Pons (tissue), 1 donor: Measurements from ENCODE around the gene CHRNB2.
A peak's percentile ranks its signal among the peaks of the same experiment; 100 is the strongest.

Source experiments
- DNase-seq: peaks from one replicate; pipeline ENCODE4 v3.0.0-alpha.2; 2016; ENCODE audit warnings: low spot score

CHRNB2 gene

DNA sequence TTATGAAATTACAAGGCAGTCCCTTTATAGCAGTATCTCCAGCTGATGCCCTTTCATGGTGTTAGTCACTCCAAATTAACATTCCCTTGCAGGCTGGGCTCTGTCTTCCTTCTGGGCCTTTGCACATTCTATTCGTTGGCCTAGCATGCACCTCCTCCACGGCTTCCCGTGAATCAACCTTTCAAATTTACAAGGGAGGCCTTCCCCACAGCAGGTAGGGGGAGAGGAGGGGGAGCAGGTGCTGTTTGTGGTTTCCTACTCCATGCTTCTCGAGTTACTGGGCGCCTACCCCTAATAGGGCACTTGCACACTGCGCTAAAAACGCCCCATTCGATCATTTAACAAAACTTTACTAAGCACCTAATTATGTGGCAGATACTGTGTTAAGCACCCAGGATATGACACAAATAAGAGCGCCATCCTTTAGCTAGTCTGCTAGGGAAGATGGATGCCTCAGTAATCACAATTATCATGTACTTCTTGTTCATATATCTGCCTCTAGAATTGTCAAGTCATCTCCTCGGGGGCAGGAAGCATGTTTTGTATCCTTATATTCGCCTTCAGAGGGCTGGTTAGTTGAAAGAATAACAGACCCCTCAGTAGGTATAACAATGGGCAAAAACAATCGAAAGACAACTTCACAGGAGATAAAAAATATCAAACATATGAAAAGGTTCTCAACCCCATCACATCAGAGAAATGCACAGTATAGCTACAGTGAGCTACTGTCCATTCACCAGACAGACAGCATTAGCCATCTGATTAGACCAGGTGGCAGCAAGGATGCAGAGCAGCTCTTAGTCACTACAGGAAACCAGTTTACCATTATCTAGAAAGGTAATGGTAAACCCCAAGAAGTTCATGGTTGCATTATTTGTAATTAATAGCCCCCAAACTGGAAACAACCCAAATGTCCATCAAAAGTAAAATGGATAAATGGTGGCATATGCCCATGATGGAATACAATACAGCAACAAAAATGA lies 42.1 kb downstream of the CHRNB2 start:
- no peak for DNase-seq

DNA sequence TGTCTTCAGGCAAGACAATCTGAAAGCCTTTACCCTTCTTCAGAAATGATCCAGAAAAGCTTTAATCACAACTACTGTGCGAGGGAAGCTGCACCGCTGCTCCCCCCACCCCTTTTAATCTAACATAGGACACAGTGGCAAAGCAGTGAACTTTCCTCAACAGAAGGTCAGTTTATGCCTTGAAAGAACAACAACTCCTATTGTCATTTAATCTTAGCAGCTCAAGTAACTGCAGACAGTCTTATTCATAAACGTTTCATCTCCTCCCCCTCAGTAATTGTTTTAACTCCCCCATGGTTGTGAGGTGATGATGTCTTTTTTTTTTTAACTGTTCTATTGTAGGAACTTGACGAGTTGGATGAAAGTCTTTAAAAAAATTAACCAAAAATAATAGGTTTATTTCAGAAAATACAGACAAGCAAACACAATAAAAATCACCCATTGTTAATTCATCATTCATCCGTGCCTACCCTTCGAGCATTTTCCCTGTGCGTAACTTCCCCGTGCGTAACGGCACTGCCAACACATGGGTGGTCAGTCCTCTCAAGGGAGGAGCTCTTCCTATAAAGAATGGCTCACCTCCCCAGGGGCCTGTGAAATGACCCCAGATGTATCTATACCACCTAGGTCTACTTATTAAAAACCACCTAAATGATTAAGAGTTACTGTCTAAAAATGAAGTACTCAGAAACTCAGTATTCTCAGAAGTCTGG lies 43.7 kb downstream of the CHRNB2 start:
- peak; percentile 67 for DNase-seq

DNA sequence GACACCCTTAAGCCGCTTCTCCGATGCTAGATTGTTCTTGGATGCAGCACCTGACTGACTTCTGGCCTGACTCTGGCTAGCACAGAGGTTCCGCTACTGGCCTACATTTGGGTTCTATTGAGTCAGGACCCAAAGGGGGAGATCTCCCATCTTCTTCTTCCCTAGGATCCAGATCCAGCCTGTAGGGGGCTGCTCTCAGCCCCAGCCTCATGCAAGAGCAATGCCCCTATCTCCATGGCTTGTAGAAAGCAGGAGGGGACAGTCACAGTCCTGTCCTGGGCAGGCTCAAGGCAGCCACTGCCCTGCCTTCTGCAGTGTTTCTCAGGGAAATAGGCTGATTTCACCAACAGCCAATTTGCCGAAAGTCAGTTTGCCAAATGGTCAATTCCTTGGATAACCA lies 46.7 kb downstream of the CHRNB2 start:
- no peak for DNase-seq

DNA sequence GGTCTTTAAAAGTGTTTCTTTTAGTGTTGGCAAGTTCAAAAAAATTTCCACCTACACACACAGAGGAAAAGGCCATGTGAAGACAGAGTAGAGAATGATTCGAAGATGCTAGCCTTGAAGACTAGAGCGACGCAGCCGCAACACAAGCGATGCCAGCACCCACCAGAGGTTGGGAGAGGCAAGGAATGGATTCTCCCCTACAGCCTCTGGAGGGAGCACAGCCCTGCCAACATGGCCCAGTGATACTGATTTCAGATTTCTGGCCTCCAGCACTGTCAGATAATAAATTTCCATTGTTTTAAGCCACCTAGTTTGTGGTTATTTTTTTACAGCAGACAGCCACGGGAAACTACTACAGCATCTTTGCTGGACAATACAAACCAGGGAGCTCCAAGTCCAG lies 47.3 kb downstream of the CHRNB2 start:
- no peak for DNase-seq

DNA sequence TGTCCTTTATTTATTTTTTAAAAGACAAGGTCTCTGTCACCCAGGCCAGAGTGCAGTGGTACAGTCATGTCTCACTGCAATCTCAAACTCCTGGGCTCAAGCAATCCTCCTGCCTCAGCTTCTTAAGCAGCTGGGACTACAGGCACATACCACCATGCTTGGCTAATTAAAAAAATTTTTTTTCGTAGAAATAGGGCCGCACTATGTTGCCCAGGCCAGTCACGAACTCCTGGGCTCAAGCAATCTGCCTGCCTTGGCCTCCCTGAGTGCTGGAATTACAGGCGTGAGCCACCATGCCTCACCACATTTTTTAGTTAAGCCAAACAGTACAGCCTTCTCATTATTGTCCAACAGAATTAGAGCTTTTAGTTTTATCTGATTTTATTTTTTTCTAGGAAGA lies 47.8 kb downstream of the CHRNB2 start:
- no peak for DNase-seq

DNA sequence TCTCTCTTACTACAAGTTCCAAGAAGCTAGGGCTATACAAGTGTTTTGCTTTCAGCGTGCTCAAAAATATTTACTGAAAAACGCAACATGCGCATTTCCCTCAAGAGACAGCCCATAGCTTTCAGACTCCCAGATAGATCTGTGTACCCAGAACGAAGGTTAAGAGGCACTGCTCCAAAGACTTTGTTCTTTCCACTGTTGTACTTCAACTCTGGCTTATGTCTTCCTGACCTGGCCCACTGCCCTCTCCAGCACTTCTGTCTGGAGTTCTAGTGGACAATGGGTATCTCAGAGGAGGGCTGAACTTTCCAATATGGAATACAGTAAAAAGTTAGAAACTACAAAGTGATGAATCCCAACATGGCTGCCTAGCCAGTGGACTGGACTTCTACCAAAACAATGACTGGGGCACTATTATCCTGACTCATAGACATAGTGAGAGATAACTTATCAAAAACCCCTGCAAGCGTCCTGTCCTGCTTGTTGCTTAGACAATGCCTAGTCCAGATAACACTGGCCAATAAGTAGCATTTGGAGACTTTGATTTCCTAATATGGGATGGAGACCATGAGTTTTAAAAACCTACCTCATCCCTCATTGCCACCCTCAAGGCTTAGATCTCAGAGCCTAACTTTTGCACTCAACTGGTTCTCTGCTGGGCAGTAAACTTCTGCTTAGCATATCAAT lies 49.2 kb downstream of the CHRNB2 start:
- DNase-seq: no peak

DNA sequence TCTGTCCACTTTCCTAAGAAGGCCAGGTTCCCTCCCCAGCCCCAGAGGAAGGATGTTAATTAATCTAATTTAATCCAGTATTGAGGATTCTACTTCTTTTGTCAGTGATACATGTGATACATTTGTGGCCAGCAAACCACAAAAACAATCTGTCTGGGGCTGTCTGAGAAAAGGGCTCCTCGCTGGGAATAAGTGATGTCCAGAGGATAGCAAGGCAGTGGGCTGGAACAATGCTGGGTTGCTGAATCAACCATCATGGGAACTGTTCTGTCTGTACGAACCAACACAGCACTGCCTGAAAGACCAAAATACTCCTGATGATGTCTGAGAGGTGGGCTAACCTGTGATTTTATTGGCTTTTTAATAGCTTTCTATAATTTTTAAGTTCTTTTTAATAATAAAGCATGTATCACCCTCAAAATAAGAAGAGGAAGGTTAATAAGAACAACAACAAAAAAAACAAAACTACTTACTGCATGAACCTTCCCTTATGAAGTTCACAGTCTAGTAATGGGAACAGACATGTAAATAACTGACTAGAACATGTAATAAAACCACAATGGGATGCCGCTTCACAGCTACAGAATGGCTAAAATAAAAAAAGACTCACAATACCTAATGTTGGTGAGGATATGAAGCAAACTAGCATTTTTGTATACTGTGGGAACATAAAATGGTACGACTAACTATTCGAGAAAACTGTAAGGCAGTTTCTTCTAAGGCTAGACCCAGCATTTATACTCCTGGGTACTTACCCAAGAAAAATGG lies 51.8 kb downstream of the CHRNB2 start:
- no peak for DNase-seq

DNA sequence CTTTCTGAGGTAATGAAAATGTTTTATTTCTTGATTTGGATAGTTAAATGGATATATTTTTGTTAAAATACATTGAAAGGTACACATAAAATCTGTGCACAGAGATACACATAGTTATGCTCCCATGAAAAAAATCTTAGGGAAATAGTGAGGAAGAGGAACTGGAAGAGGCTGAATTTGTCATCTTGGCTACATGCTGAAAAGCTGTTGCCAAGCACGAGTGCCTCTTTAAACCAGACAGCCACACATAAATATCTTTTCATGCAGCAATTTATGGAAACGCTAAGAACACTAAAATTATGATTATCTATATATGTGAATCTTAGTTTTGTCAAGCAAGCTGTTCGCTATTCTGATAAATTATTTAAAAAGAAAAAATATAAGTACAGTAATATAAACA lies 53.2 kb downstream of the CHRNB2 start:
- no peak for DNase-seq

DNA sequence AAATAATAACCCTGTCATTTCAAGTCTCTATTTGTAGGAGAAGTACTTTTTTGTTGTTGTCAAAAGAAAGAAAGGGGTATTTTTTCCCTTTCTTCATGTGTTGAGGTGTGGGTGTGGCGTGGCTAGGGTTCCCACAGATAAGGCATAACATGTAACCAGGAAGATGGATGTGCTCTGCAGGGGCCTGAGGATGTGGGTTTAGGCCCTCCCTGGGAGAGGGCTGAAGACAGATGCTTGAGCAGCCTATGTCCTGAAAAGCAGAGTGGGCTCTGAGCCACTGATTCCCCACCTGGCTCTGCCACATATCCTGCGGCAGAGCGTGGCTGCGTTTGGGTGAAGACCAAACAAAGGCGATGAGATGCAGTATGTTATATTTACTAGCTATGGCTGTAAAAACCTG lies 54.3 kb downstream of the CHRNB2 start:
- no peak for DNase-seq

DNA sequence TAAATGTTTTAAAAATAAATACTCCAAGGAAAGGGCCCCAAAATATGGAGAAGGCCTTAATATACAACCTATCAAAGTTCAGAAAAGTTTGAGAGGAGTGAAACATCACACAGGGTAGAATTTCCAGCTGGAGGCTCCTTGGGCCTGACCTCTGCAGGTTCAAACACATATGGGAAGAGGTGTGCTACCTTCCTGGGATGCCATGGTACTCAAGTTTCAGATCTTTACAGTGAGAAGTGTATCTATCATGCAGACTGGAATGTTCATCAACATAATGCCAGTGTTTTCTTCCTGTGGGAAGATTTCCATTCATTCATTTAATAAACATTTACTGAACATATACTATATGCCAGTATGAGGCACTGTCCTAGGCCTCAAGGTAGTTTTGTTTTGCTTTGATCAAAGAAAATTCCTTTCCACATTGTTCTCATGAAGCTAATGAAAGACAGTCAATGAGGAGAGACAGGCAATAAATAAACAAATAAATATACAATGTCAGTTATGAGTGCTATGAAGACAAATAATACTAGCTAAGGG lies 55.0 kb downstream of the CHRNB2 start:
- DNase-seq: no peak

DNA sequence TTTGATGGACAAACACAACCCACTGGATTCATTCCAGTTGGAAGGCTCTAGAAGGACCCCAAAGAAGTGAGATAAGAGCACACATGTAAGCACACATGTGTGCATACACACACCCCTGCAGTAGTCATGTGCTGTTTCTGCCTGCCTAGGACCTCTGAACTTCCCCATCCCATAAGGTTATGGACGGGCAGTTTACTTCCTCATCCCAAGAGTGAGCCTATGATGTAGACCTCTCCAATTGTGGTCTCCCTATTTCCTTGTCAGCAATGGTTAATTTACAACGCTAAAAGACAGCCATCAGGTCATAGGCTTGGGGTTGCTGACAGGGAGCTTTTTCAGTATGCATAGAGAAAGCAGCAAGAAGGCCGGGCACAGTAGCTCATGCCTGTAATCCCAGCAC lies 55.8 kb downstream of the CHRNB2 start:
- peak; percentile 28 for DNase-seq

DNA sequence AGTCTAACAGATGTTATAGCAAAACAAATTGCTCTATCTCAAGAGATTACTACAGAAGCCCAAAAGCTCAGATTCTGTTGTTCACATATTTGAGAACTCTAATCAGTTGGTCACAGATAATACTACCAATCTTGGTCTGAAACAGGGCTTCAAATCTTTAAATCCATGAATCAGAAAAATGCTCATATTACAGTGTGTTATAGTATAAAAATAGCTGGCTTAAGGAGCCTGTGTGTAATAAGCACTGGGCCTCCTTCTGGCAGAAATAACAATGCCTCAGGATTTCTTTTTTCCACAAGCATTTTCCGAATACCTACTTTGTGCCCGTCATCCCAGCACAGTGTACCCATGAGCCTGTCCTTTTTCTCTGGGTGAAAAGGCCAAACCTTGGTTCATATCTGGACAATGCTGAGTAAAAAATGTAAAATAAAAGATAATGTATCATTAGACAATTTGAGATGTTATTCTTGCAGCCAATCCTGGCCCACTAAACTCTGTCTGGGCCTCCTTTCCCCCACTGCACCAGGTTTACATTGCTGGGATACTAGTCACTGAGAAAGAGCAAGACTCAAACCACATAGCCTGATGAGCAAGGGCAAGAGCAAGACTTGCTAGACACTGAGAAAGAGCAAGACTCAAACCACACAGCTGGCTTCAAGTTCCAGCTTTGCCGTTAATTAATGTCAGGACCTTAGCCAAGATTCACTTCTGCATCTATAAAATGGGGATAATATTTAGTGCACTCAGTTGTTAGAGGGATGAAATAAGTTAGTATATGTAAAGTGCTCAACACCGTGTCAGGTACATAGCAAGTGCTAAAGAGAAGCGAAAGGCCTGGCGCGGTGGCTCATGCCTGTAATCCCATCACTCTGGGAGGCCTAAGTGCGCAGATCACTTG lies 57.4 kb downstream of the CHRNB2 start:
- DNase-seq: no peak

DNA sequence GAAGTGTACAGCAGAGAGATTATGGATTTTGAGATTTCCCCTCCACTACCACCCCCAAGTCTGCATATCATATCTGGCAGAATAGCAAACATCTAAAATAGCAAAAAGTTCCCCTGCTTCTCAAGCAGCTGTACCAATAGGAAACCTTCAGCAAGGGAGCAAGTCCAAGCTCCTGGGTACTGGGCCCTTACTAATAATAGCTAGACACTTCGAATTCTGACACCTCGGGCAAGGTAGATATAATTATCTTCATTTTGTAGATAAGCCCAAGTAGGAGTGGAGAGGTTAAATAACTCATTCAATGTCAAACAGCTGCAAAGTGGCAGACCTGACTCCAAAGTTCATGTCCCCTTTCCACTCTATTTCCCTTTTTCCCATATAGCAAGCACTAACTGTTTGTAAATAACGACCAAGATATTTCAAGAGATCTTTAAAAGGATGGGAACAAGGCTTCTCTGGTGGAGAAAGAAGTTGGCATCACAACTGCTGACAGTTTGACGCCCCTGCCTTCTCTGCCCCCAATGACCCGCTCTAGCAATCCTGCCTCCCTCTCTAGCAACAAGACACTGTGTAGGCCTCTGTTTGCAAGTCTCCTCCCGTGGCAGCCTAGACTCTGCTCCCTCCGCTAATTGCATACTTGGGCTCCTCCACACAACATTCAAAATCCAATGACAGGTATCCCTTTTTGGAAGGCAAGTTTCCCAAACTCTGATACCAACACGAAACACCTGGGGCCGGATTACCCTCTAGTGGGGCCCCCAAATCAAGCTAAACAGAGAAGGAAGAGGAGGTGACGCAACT lies 59.1 kb downstream of the CHRNB2 start:
- peak; percentile 26 for DNase-seq

DNA sequence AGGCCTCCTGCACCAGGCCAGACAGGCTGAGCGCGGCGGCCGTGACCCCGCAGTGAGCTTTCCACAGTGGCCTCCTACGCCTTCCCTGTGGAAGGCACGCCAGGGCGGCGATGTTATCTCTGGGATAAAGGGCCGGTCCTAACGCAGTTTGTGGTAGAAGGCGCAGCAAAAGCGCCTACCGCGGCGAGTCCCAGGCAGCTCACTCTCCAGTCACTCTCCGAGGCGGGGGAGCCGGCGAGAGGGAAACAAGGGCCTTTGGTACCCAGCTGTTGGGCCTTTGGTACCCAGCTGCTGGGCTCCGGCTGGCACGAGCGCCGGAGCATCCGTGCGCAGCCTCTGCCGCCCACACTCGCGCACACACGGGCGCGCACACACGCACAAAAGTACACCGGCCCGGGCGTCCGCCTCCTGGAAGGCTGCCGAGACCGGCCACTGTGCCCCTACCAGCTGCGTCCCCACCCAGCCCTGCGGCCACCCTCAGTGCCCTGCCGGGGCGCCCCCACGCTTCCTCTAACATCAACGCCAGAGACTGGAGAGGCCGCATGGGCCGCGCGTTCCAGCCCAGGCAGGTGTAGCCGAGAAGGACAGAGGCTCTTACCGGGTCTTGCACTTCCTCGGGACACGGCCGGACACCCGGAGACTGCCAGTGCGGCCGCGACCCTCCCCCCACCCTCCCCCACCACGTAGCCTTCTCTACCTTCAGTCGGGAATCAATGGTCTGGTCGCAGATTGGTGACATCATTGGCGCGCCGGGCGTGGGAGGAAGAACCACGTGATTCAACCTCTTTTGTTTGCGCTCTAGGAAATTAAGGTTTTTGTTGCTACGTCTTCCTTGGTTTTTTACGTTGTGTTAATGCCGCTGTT lies 59.9 kb downstream of the CHRNB2 start:
- DNase-seq: peak; percentile 85

DNA sequence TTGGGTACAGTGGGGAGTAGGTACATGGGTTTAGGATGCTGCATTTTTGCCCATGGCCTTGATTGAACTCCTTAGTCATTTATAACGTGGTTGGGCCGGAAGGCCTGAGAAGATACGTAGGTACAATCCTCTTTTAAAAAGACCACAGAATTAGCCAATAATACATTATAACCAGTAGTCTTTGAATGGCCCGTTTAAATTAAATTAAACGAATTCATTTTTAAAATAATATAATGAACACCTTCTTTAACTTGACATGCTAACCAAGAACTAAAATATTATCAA lies 60.5 kb downstream of the CHRNB2 start:
- no peak for DNase-seq

DNA sequence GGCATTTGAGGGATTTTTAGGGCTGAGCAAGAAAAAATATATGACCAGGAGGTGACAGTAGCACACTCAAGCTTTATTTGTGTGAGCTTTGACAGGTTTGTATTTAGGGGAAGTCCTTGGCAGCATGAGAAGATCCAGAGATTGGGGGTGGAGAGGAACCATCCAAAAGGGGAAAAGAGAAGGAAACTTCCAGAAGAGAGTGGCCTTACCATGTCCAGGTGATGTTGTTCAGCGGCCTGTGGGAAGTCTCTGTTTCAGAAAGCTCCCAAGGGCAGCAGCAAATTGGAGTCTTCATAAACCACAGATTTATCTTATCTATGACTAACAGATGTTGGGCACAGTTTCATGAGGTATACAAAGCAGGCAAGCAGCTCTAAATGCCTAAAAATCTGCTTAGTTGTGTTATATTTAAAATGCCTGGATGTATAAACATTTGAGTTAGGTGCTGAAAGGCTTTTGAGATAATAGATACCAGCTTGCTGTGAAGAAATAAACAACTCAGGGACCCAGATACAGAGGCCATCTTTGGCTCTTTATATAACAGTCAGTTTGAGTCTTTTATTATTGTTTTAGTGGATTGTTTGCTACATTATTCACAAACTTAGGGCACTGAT lies 61.6 kb downstream of the CHRNB2 start:
- no peak for DNase-seq
